ENCODE measurements around the gene ETHE1. TPM values are rescaled to one million over a fixed set of nuclear protein-coding genes. Genes with fewer than 3 reads are reported as not detected.

The ETHE1 gene
- total and polyA plus RNA-seq, 7 donors: 13.0 to 22.8 (median 18.5) TPM

DNA sequence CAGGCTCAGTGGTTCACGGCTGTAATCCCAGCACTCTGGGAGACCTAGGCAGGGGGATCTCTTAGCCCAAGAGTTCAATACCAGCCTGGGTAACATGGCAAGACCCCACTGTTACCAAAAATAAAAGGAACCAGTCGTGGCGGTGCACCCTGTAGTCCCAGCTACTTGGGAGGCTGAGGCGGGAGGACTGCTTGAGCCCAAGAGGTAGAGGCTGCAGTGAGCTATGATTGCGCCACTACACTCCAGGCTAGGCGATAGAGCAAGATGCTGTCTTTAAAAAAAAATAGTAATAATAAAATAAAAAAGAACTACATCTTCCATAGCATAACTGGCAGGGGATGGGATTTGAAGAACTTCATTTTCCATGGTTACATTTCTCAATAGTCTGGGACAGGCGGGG is 64.6 kb downstream of the ETHE1 start:
- H3K4me1 ChIP-seq: peaks cover 3% of the 10 kb centered on the region
- intact Hi-C loops (cut with DNase I): loop anchor here in 1 of 2 donors (5.0 kb wide), 1 partner anchor 40 kb away; the partner anchor contains the start of gene PHLDB3
- no peaks in the 10 kb centered on the region for H3K9me3 ChIP-seq
- no peak overlapping the region for H3K4me3 ChIP-seq
- peaks cover 0 to 17% (median 9%) of the 10 kb centered on the region in 3 donors for H3K27me3 ChIP-seq (ENCODE audit: insufficient read depth in 3 of 3, low read length in 2 of 3)
- no peaks in the 10 kb centered on the region for H3K36me3 ChIP-seq (ENCODE audit: insufficient read depth in 1 of 2, low read depth in 1 of 2)
- ATAC-seq (no peak), DNase-seq (no peak)
- 82 to 89% (median 88%) methylated on average over 7 of the region's 7 CpGs for WGBS, 3 donors
- TF ChIP-seq, protein P1, sequence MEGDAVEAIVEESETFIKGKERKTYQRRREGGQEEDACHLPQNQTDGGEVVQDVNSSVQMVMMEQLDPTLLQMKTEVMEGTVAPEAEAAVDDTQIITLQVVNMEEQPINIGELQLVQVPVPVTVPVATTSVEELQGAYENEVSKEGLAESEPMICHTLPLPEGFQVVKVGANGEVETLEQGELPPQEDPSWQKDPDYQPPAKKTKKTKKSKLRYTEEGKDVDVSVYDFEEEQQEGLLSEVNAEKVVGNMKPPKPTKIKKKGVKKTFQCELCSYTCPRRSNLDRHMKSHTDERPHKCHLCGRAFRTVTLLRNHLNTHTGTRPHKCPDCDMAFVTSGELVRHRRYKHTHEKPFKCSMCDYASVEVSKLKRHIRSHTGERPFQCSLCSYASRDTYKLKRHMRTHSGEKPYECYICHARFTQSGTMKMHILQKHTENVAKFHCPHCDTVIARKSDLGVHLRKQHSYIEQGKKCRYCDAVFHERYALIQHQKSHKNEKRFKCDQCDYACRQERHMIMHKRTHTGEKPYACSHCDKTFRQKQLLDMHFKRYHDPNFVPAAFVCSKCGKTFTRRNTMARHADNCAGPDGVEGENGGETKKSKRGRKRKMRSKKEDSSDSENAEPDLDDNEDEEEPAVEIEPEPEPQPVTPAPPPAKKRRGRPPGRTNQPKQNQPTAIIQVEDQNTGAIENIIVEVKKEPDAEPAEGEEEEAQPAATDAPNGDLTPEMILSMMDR (IDR thresholded peaks at IDR 0.05): no peak
- H3K27ac ChIP-seq: no peak overlapping the region

DNA sequence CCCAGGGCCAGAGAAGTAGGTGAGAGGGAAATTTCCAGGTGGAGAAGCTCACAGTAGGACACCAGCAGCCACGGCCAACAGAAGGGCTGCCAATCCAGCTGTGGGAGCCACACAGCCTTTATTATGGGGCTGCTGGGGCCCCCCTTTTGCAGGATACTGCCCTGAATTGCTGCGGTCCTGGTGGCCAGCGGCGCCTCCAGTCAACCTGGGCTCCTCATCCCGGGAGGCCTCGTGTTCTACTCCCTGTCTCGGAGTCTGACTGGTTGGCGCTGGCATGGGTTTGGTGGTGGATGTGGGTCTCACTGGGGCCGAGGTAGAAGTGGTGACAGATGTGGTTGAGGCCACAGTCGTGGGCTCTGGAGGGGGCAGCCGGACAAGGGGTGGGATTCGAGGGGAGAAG is 65.7 kb downstream of the ETHE1 start:
- H3K9me3 ChIP-seq: no peaks in the 10 kb centered on the region
- ATAC-seq (no peak), DNase-seq (no peak)
- H3K36me3 ChIP-seq (ENCODE audit: insufficient read depth in 1 of 2, low read depth in 1 of 2): no peaks in the 10 kb centered on the region
- peaks cover 0 to 15% (median 7%) of the 10 kb centered on the region in 3 donors for H3K27me3 ChIP-seq (ENCODE audit: insufficient read depth in 3 of 3, low read length in 2 of 3)
- intact Hi-C loops (cut with DNase I): loop anchor here in 1 of 2 donors (5.0 kb wide), 1 partner anchor 41 kb away; the partner anchor contains the start of gene PHLDB3
- no peak overlapping the region for H3K4me3 ChIP-seq
- H3K4me1 ChIP-seq: peaks cover 3% of the 10 kb centered on the region
- TF ChIP-seq, protein P1 (IDR thresholded peaks at IDR 0.05): no peak
- 77 to 91% (median 82%) methylated on average over 12 of the region's 12 CpGs for WGBS, 3 donors
- H3K27ac ChIP-seq: no peak overlapping the region

DNA sequence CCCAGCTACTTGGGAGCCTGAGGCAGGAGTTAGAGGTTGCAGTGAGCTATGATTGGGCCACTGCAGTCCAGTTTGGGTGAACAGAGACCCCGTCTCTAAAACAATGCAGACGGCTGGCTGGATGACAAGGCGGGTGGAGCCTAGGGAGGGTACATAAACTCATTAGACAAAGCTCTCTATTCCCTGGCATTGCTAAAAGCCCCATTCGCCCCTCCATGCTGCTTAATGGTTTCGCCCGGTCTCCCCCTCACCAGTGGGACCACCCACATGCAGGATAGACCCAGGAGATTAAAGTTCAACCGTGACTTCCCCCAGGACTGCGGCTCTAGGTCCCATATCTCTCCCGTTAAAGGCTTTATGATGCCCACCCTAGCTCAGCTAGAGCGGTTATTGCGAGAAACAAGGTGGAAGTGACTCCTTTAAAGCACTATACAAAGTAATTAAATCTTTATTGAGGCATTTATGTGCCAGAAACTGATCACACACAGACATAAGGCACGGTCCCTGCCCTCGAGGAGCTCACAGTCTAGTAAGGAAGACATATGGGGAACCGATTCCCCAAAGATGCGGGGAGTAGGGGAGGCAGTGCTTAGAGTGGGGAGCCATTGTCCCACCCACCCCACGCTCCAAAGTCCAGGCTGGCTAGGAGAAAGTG is 66.5 kb downstream of the ETHE1 start:
- no peaks in the 10 kb centered on the region for H3K9me3 ChIP-seq
- intact Hi-C loops (cut with DNase I): loop anchor here in 1 of 2 donors (5.0 kb wide), 1 partner anchor 42 kb away; the partner anchor contains the start of gene PHLDB3
- TF ChIP-seq, protein P1 (IDR thresholded peaks at IDR 0.05): no peak
- WGBS, 3 donors: 59 to 63% (median 59%) methylated on average over 16 of the region's 16 CpGs
- peaks cover 0 to 7% (median 2%) of the 10 kb centered on the region in 3 donors for H3K27me3 ChIP-seq (ENCODE audit: insufficient read depth in 3 of 3, low read length in 2 of 3)
- peaks cover 3% of the 10 kb centered on the region for H3K4me1 ChIP-seq
- ATAC-seq: no peak
- no peak for DNase-seq
- H3K36me3 ChIP-seq (ENCODE audit: insufficient read depth in 1 of 2, low read depth in 1 of 2): no peaks in the 10 kb centered on the region
- H3K4me3 ChIP-seq: no peak overlapping the region
- no peak overlapping the region for H3K27ac ChIP-seq

DNA sequence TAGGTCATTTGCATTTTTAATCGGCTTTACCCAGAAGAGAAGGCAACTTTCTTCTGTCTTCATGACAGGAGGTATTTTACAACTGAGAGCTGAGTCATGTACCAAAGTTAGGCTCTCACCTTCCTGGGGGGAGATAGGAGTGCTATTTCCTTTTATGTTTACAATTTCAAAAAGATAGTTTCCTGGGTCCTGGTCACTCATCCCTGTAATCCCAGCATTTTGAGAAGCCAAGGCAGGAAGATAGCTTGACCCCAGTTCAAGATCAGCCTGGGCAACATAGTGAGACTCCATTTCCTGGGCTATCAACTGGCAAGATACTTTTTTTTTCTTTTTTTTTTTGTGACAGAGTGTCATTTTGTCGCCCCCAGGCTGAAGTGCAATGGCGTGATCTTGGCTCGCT is 69.2 kb downstream of the ETHE1 start:
- ATAC-seq (no peak), DNase-seq (no peak)
- intact Hi-C loops (cut with DNase I): no loop called here
- no peak overlapping the region for H3K27ac ChIP-seq
- TF ChIP-seq, protein P1 (IDR thresholded peaks at IDR 0.05): no peak
- no peaks in the 10 kb centered on the region for H3K36me3 ChIP-seq (ENCODE audit: insufficient read depth in 1 of 2, low read depth in 1 of 2)
- no peaks in the 10 kb centered on the region for H3K9me3 ChIP-seq
- WGBS, 3 donors: 79 to 88% (median 83%) methylated on average over 4 of the region's 4 CpGs
- peaks cover under 1% of the 10 kb centered on the region for H3K4me1 ChIP-seq
- no peak overlapping the region for H3K4me3 ChIP-seq
- peaks cover 0 to 2% (median 0%) of the 10 kb centered on the region in 3 donors for H3K27me3 ChIP-seq (ENCODE audit: insufficient read depth in 3 of 3, low read length in 2 of 3)

Other genes starting within 250 kb of the ETHE1 start
- gene CD177, start 173.5 kb downstream of the ETHE1 start, total RNA-seq: 1 to 10 TPM in 1 of 4 donors, under 1 TPM in 2, not detected in 1; 0.16 to 1.1 (median 0.34) TPM
- under 1 TPM in 2 of 3 donors, not detected in 1; 0.03 to 0.04 TPM for gene CD177, start 173.5 kb downstream of the ETHE1 start, polyA plus RNA-seq
- gene TEX101, start 112.3 kb downstream of the ETHE1 start, total RNA-seq: not detected
- not detected for gene TEX101, start 112.3 kb downstream of the ETHE1 start, polyA plus RNA-seq
- gene LYPD3, start 61.6 kb downstream of the ETHE1 start, total RNA-seq: not detected
- gene LYPD3, start 61.6 kb downstream of the ETHE1 start, polyA plus RNA-seq: under 1 TPM in 2 of 3 donors, not detected in 1; 0.12 to 0.26 TPM
- gene PHLDB3, start 22.5 kb downstream of the ETHE1 start, total RNA-seq: 1 to 10 TPM; 3.1 to 5.7 (median 4.5) TPM
- 1 to 10 TPM; 2.0 to 4.7 (median 3.2) TPM for gene PHLDB3, start 22.5 kb downstream of the ETHE1 start, polyA plus RNA-seq
- gene ZNF575, start 6.0 kb upstream of the ETHE1 start, total RNA-seq: 1 to 10 TPM in 3 of 4 donors, under 1 TPM in 1; 0.40 to 1.6 (median 1.2) TPM
- gene ZNF575, start 6.0 kb upstream of the ETHE1 start, polyA plus RNA-seq: 1 to 10 TPM in 1 of 3 donors, under 1 TPM in 2; 0.23 to 1.1 (median 0.35) TPM
- 10 to 100 TPM; 12.7 to 22.1 (median 14.8) TPM for gene XRCC1, start 48.3 kb upstream of the ETHE1 start, total RNA-seq
- 10 to 100 TPM; 13.5 to 21.6 (median 14.1) TPM for gene XRCC1, start 48.3 kb upstream of the ETHE1 start, polyA plus RNA-seq
- 1 to 10 TPM in 1 of 4 donors, under 1 TPM in 2, not detected in 1; 0.66 to 1.1 (median 0.86) TPM for gene PINLYP, start 48.6 kb upstream of the ETHE1 start, total RNA-seq
- 1 to 10 TPM in 1 of 3 donors, under 1 TPM in 2; 0.66 to 1.3 (median 0.90) TPM for gene PINLYP, start 48.6 kb upstream of the ETHE1 start, polyA plus RNA-seq
- gene IRGQ, start 68.9 kb upstream of the ETHE1 start, total RNA-seq: 10 to 100 TPM; 16.3 to 26.9 (median 22.4) TPM
- gene IRGQ, start 68.9 kb upstream of the ETHE1 start, polyA plus RNA-seq: 10 to 100 TPM in 2 of 3 donors, 1 to 10 TPM in 1; 5.5 to 23.3 (median 11.9) TPM
- 10 to 100 TPM; 10.3 to 16.2 (median 15.9) TPM for gene ZNF576, start 69.4 kb upstream of the ETHE1 start, total RNA-seq
- gene ZNF576, start 69.4 kb upstream of the ETHE1 start, polyA plus RNA-seq: 10 to 100 TPM; 14.6 to 22.7 (median 22.4) TPM
- gene SRRM5, start 84.9 kb upstream of the ETHE1 start, total RNA-seq: under 1 TPM in 3 of 4 donors, not detected in 1; 0.12 to 0.34 (median 0.19) TPM
- gene SRRM5, start 84.9 kb upstream of the ETHE1 start, polyA plus RNA-seq: 1 to 10 TPM in 1 of 3 donors, under 1 TPM in 2; 0.10 to 1.1 (median 0.52) TPM
- 10 to 100 TPM; 17.2 to 39.0 (median 28.0) TPM for gene ZNF428, start 92.4 kb upstream of the ETHE1 start, total RNA-seq
- gene ZNF428, start 92.4 kb upstream of the ETHE1 start, polyA plus RNA-seq: 10 to 100 TPM; 12.4 to 33.5 (median 27.5) TPM
- 10 to 100 TPM in 1 of 4 donors, 1 to 10 TPM in 3; 4.4 to 10.6 (median 5.0) TPM for gene CADM4, start 112.6 kb upstream of the ETHE1 start, total RNA-seq
- gene CADM4, start 112.6 kb upstream of the ETHE1 start, polyA plus RNA-seq: 1 to 10 TPM; 1.8 to 4.7 (median 3.1) TPM
- 1 to 10 TPM; 1.8 to 6.1 (median 3.9) TPM for gene PLAUR, start 143.0 kb upstream of the ETHE1 start, total RNA-seq
- gene PLAUR, start 143.0 kb upstream of the ETHE1 start, polyA plus RNA-seq: 1 to 10 TPM; 1.0 to 9.7 (median 2.5) TPM
- not detected for gene IRGC, start 188.9 kb upstream of the ETHE1 start, total RNA-seq
- gene IRGC, start 188.9 kb upstream of the ETHE1 start, polyA plus RNA-seq: not detected
- 10 to 100 TPM; 11.6 to 27.1 (median 15.1) TPM for gene SMG9, start 227.8 kb upstream of the ETHE1 start, total RNA-seq
- gene SMG9, start 227.8 kb upstream of the ETHE1 start, polyA plus RNA-seq: 10 to 100 TPM; 10.1 to 29.1 (median 13.7) TPM